NCI-H526 treated with DMSO at 0.1 percent for 48 hours (cell line): ENCODE results near the gene NRGN.

Experiments used
- DNase-seq: peaks from one replicate; lab custom pipeline; 2025; lab: John Stamatoyannopoulos, UW

NRGN gene

GRCh38 chr11:124740277-124740882 is 638 bp downstream of the NRGN start:
- peak; percentile 85 for DNase-seq

- no peak for DNase-seq
Measured at GRCh38 chr11:124742555-124742954, 2.8 kb downstream of the NRGN start.

GRCh38 chr11:124743050-124743449 is 3.3 kb downstream of the NRGN start:
- no peak for DNase-seq

GRCh38 chr11:124745270-124745834 is 5.6 kb downstream of the NRGN start:
- DNase-seq = no peak

- peak; percentile 59 for DNase-seq
Measured at GRCh38 chr11:124745835-124746620, 6.3 kb downstream of the NRGN start.

- peak; percentile 95 for DNase-seq
Measured at GRCh38 chr11:124746621-124747243, 7.0 kb downstream of the NRGN start.

GRCh38 chr11:124747406-124748099 is 7.8 kb downstream of the NRGN start:
- DNase-seq = no peak

GRCh38 chr11:124748100-124748418 is 8.3 kb downstream of the NRGN start:
- DNase-seq = no peak

- DNase-seq = no peak
Measured at GRCh38 chr11:124748481-124749343, 9.0 kb downstream of the NRGN start.

- no peak for DNase-seq
Measured at GRCh38 chr11:124749912-124750311, 10.2 kb downstream of the NRGN start.

GRCh38 chr11:124751391-124751740 is 11.6 kb downstream of the NRGN start:
- no peak for DNase-seq

GRCh38 chr11:124751741-124752470 is 12.2 kb downstream of the NRGN start, which contains the start of gene VSIG2:
Gene VSIG2 (minus strand): TSS chr11:124752255. CDS start chr11:124752137, 118 bp downstream.
- DNase-seq = no peak

GRCh38 chr11:124752471-124753102 is 12.8 kb downstream of the NRGN start:
- DNase-seq = no peak

- DNase-seq = no peak
Measured at GRCh38 chr11:124753205-124753604, 13.5 kb downstream of the NRGN start.

- DNase-seq = no peak
Measured at GRCh38 chr11:124753624-124754023, 13.9 kb downstream of the NRGN start.

- DNase-seq = no peak
Measured at GRCh38 chr11:124754309-124754708, 14.6 kb downstream of the NRGN start.

GRCh38 chr11:124754710-124755109 is 15.0 kb downstream of the NRGN start:
- no peak for DNase-seq

GRCh38 chr11:124756033-124756752 is 16.5 kb downstream of the NRGN start:
- no peak for DNase-seq

GRCh38 chr11:124756753-124757227 is 17.0 kb downstream of the NRGN start:
- DNase-seq = no peak
